Testis (tissue), 3 donors: ENCODE data around the gene EFHB. TPM values are rescaled to one million over a fixed set of nuclear protein-coding genes. Genes with fewer than 3 reads are reported as not detected.

Source experiments
- DNase-seq: peaks from one replicate; pipeline ENCODE4 v3.0.0-alpha.2; 2019
- H3K27ac ChIP-seq, 2 donors: fragments of 200-600 bp; sonication (generic); one replicate each; pipeline ENCODE4 v1.5.1; 2019
- H3K27me3 ChIP-seq: fragments of 200-600 bp; sonication (generic); one replicate; pipeline ENCODE4 v1.5.1; 2019
- H3K36me3 ChIP-seq: fragments of 200-600 bp; sonication (generic); one replicate; pipeline ENCODE4 v1.5.1; 2017; ENCODE audit warnings: low read depth; ENCODE audit errors: missing control alignments
- H3K4me1 ChIP-seq: fragments of 200-600 bp; sonication (generic); one replicate; pipeline ENCODE4 v1.5.1; 2019
- H3K4me3 ChIP-seq, 2 donors: fragments of 200-600 bp; sonication (generic); one replicate each; pipeline ENCODE4 v1.5.1; 2017 to 2019
- H3K9me3 ChIP-seq: fragments of 200-600 bp; sonication (generic); one replicate; pipeline ENCODE4 v1.5.1; 2017
- CTCF ChIP-seq, 3 experiments: fragments of 450-650 bp in 2 of 3; fragments of 200-600 bp in 1 of 3; sonication (generic) in 1 of 3; IDR thresholded peaks; one replicate each; pipeline ENCODE4 v1.5.1; 2016 to 2019; ENCODE audit warnings: antibody characterized with exemption in 3 of 3, mild to moderate bottlenecking in 2 of 3, moderate library complexity in 1 of 3
- POLR2A ChIP-seq: fragments of 450-650 bp; IDR thresholded peaks from one replicate; pipeline ENCODE4 v1.6.1; 2017; ENCODE audit warnings: antibody characterized with exemption, mild to moderate bottlenecking, moderate library complexity
- WGBS, 2 donors: methylation state at CpG; one replicate each; pipeline ENCODE4 v1.1.5; 2018; 5-methylcytosine and 5-hydroxymethylcytosine counted together
- intact Hi-C: fragments of 100-400 bp; cut with DNase I; formaldehyde crosslinking; loops from one replicate; pipeline ENCODE4 v1.15.1; 2023; ENCODE audit warnings: low total_unique reads
- polyA plus RNA-seq: library from polyadenylated mRNA; stranded (reverse); fragments of 350-450 nt; fragmentation: Illumina TruSeq; extraction: RNeasy Lipid Tissue Mini Kit (QIAGEN cat#74804); gene quantifications from one replicate; pipeline ENCODE4 v1.2.3, GENCODE V29; 2014; ENCODE audit warnings: low read depth, low replicate concordance; ENCODE audit not compliant: insufficient read depth
- total RNA-seq, 2 donors: library from RNA; depleted of rRNA; stranded (reverse); fragments of >200 nt; gene quantifications; one replicate each; pipeline ENCODE4 v1.2.3, GENCODE V29; 2016

The EFHB gene
- total and polyA plus RNA-seq, 3 donors from 2014 or later = 9.4 to 32.9 (median 22.0) TPM

GRCh38 chr3:19948226-19948591, 14.2 kb upstream of the EFHB start:
- H3K4me3 ChIP-seq = peak overlapping the region; percentile 89 to 98
- H3K27me3 ChIP-seq = no peaks in the 10 kb centered on the region
- H3K4me1 ChIP-seq = peaks cover 14% of the 10 kb centered on the region
- no peaks in the 10 kb centered on the region for H3K36me3 ChIP-seq
- H3K27ac ChIP-seq = peak overlapping the region; percentile 96 to 98
- no peak for TF ChIP-seq CTCF (IDR thresholded peaks at IDR 0.05)
- DNase-seq = no peak
- 0% methylated on average over 2 of the region's 2 CpGs for WGBS, 2 donors
- intact Hi-C loops = no loop called here
- no peaks in the 10 kb centered on the region for H3K9me3 ChIP-seq

- peak overlapping the region; percentile 89 to 98 for H3K4me3 ChIP-seq
- no peaks in the 10 kb centered on the region for H3K9me3 ChIP-seq
- 0 to 1% methylated on average over 6 to 30 of the region's 30 CpGs for WGBS, 2 donors
- peak; percentile 71 for DNase-seq
- H3K27ac ChIP-seq = peak overlapping the region; percentile 96 to 98
- TF ChIP-seq CTCF (IDR thresholded peaks at IDR 0.05) = no peak
- no peak for TF ChIP-seq POLR2A
- no peaks in the 10 kb centered on the region for H3K36me3 ChIP-seq
- intact Hi-C loops = no loop called here
- peaks cover 14% of the 10 kb centered on the region for H3K4me1 ChIP-seq
- no peaks in the 10 kb centered on the region for H3K27me3 ChIP-seq
These were observed 13.7 kb upstream of the EFHB start for GRCh38 chr3:19947549-19948225.

GRCh38 chr3:19946832-19947548, 13.0 kb upstream of the EFHB start, which contains the start of gene RAB5A:
Gene RAB5A, plus strand, starts transcription at chr3:19947097. Its CDS starts 3,802 bp downstream, at chr3:19950899.
- H3K27me3 ChIP-seq = no peaks in the 10 kb centered on the region
- H3K4me3 ChIP-seq = peak within 1 kb of the TSS; percentile 89 to 98
- intact Hi-C loops = no loop called here
- DNase-seq = peak; percentile 99
- H3K36me3 ChIP-seq = no peaks in the 10 kb centered on the region
- peak; percentile 87 for TF ChIP-seq POLR2A
- no peak for TF ChIP-seq CTCF (IDR thresholded peaks at IDR 0.05)
- H3K4me1 ChIP-seq = peaks cover 14% of the 10 kb centered on the region
- WGBS, 2 donors = 1% methylated on average over 62 to 73 of the region's 73 CpGs
- no peaks in the 10 kb centered on the region for H3K9me3 ChIP-seq
- peak within 1 kb of the TSS; percentile 96 to 98 for H3K27ac ChIP-seq

GRCh38 chr3:19945969-19946831, 12.2 kb upstream of the EFHB start:
- Histone ChIP-seq H3K9me3 (no peaks in the 10 kb centered on the region), H3K27me3 (no peaks in the 10 kb centered on the region), H3K36me3 (no peaks in the 10 kb centered on the region), H3K4me3 (peak overlapping the region; percentile 89 to 98), H3K27ac (peak overlapping the region; percentile 96 to 98), H3K4me1 (peaks cover 12% of the 10 kb centered on the region)
- intact Hi-C loops = no loop called here
- TF ChIP-seq CTCF (IDR thresholded peaks at IDR 0.05) (no peak), POLR2A (no peak)
- peak; percentile 43 for DNase-seq
- 26 to 32% methylated on average over 26 of the region's 26 CpGs for WGBS, 2 donors
